Kasumi-1 (cell line): ENCODE measurements around the gene MPPE1.
"Not testable (repeated sequence)": the region's sequence is repeated elsewhere in the genome, so short reads cannot be mapped to it uniquely, and the experiment has no call there.

Experiments
- DNase-seq, 2 experiments: peaks; one replicate each; lab custom pipeline; 2025; lab: John Stamatoyannopoulos, UW

Gene MPPE1, protein sequence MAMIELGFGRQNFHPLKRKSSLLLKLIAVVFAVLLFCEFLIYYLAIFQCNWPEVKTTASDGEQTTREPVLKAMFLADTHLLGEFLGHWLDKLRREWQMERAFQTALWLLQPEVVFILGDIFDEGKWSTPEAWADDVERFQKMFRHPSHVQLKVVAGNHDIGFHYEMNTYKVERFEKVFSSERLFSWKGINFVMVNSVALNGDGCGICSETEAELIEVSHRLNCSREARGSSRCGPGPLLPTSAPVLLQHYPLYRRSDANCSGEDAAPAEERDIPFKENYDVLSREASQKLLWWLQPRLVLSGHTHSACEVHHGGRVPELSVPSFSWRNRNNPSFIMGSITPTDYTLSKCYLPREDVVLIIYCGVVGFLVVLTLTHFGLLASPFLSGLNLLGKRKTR

DNA sequence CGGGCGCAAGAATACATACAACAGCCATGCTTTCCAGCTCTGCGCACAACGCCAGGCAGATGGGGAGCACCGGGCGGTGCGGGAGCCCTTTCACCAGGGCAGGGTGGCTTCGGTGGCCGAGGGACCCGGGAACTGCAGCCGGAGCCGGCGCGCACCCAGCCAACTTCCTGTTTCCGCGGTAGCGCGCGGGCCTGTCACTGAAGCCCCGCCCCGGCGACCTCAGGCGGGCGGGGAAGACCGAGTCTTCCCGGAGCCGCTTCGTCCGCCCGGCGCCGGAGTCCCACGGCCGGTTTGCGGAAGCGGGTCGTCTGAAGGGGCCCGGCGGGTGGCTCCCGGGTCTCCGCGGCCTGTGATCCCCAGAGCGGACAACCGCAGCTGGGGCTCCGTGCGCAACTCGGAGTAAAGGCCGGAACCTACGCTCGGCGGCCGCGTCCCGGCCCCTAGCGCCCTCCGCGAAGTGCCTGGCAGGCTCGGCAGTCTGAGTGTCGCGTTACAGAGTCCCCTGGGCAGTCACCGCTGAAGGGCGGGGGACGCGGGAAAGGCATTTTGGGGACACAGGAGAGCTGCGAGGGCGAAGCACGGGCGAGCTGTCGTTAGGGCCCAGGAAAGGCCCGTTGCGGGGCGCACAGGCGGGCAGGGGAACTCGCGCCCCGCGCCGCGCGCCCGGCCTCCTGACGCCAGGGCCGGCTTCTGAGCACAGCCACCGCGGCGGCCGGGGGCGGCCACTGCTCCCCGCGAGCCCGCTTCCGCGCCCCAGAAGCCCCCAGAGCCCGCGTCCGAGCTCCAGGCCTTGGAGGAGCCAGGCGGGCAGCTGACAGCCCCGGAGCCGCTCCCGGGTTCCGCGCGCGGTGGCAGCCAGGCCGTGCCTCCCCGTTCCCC lies at the start of gene MPPE1:
Gene MPPE1 (minus strand): TSS at position 136 of the 879 bp plus-strand sequence. CDS start 11,053 bp downstream, outside the sequence.
- DNase-seq, result peak; percentile 87 to 89

DNA sequence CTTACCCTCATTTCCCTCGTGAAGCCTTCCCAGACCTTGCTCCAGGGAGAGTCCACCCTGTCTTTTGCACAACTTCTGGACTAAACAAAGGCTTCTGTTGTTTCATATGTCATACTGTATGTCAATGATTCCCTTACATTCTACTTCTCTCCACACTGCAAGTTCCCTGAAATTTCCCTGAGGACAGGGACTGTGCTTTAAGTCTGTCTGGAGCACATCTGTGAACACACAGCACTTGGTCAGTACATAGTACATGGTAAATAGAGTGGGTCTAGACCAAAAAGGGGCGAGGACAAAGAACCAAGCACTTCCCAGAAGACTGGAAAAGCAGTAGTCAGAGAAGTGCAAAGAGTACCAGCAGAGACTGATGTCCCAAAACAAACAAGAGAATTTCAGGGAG lies 49.5 kb upstream of the MPPE1 start:
- DNase-seq, result no peak

DNA sequence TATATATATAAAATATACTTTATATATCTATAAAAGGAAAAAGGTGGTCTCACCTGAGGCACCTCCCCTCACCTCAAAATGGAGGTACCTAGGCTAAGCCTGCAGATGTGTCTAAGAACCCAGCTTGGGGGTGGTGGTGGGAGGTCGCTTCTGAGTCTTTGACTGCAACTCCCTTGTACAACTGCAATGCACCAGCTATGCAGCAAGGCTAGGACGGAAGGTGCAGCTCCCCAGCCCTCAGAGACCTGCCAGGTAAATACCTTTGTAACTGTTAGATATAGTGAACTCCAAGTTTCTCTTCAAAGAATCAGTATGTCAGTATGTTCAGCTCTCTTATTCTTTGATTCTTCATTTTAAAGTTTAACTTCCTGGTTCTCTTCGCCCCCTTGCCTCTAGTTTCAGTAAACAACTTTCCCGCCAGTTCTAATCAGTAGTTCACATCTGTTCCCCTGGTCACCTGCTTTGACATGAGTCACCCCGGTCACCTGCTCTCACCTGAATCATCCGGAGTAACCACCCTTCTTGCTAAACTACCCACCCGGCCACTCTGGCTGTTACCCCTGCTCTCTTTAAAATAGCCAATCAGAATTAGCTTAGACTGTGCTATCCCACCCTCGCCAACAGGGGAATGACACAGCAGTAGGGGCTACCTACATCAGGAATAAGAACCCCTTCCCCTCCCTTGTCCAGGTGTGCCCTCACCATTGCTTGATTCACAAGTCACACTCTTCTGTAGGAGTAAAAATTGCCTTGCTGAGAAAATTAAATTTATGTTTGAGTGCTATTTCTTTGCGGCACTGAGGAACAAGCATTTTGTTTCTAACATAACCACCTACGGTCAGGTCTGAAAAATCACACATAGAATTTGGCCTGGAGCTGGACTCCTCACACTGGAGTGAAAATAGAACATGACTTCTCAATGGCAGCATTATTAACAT lies 48.5 kb upstream of the MPPE1 start:
- DNase-seq, result no peak

DNA sequence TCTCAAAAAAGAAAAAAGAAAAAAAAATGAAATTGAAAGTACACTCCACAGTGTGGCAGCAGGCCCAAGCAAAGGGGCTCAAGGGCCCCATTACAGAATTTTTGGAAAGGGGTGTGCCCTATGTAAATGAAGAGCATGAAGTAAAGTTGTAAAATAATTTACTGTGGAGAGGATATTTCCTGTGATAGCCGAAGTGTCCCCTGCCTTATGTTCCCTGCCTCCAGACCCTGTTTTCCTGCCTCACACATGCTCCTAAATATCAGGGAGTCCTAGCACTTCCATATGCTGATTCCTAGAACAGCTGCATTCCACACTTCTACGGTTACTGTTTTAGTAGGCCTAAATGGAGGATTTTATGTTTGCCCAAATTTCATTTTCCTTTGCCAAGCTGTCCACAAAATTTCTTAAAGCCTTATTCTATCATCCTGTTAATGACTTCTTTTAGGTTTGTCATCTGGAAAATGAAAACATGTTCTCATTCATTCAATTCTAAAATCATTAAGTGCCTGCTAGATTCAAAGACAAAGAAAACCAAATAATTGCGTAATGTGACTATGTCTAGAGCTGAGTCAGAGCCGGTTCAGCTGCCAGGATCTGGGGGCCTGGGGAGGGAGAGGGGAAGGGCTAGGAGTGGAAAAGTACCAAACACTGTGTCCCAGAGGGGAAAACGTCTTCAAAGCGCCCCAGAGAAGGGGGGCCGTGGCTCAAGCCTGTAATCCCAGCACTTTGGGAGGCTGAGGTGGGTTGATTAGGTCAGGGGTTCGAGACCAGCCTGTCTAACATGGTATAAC lies 47.3 kb upstream of the MPPE1 start:
- DNase-seq, result peak; percentile 93 to 94

DNA sequence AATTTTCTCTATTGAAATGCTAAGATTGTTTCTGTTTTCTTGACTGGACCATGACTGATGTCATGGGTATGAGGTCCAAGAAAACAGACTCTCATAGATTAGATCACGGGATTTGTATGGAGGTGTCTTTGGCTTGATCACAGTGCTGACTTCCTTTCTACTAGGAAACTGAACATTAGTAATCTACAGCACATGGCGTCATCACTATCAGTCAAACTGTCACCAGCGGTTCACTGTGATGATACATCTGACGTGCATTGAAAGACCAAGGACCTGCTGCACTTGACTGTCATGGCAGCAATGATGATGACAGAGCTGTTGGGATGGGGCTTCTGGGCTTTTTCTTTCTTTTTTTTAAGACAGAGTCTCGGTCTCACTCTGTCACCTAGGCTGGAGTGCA lies 45.0 kb upstream of the MPPE1 start:
- no peak for DNase-seq

DNA sequence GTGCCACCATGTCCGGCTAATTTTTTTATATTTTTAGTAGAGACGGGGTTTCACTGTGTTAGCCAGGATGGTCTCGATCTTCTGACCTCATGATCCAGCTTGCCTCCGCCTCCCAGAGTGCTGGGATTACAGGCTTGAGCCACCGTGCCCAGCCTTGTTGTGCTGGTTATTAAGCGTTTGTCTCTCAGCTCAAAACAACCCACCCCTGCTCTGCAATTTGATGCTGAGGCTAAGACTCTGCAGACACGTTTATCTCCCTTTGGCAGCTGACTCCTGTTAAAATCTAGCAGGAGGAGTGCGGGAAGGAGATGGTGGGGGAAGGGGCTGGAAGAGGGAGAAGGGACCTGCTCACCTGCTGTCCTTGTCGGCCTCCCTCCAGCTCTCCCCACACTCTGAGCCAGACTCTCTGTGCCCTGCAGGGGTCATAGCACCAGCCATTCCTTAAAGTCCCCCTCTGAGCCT lies 43.3 kb upstream of the MPPE1 start:
- no peak for DNase-seq

DNA sequence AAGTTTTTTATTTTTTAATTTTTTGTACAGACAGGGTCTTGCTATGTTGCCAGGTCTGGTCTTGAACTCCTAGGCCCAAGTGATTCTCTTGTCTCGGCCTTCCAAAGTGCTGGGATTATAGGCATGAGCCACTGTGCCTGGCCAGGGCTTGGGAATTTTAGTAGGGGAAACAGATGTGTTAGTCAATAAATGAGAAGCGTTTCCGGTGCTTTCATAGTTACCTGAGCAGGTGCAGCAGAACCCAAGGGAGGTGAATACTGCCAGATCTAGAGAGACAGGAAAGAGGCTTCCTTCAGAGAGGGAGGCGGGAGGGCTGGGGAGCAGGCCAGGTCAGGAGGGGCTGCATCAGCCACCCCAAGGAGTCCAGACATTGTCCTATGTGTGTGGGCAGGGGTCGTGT lies 42.7 kb upstream of the MPPE1 start:
- DNase-seq, result no peak

DNA sequence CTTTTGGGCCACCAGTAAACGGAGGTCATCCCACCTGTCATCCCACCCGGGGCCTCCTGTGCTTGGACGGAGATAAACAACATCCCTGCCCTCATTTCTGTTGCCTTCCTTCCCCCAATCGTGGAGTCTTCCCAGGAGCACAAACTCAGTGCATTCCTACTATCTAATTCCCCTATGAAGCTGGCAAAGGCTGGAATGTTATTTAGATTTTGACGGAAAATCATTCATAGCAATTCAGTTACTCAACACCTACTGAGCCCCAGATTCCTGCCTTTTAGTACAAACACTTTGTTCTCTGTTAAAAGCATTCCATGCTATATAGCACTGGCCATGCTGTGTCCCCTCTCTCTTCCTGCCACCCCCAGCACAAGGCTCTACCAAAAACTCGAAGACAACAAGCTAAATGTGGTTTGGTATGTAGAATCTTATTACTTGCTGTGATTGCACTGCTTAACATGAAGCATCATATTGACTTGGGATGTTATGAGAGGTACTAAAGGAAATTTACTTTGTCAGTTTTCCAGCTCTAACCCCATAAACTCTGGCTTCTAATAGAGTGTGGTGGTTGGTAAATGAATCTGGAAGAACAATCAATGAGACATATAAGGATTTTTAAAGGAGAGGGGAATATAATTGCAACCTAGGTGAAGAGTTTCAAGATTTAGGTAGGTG lies 40.9 kb upstream of the MPPE1 start:
- DNase-seq, result no peak

DNA sequence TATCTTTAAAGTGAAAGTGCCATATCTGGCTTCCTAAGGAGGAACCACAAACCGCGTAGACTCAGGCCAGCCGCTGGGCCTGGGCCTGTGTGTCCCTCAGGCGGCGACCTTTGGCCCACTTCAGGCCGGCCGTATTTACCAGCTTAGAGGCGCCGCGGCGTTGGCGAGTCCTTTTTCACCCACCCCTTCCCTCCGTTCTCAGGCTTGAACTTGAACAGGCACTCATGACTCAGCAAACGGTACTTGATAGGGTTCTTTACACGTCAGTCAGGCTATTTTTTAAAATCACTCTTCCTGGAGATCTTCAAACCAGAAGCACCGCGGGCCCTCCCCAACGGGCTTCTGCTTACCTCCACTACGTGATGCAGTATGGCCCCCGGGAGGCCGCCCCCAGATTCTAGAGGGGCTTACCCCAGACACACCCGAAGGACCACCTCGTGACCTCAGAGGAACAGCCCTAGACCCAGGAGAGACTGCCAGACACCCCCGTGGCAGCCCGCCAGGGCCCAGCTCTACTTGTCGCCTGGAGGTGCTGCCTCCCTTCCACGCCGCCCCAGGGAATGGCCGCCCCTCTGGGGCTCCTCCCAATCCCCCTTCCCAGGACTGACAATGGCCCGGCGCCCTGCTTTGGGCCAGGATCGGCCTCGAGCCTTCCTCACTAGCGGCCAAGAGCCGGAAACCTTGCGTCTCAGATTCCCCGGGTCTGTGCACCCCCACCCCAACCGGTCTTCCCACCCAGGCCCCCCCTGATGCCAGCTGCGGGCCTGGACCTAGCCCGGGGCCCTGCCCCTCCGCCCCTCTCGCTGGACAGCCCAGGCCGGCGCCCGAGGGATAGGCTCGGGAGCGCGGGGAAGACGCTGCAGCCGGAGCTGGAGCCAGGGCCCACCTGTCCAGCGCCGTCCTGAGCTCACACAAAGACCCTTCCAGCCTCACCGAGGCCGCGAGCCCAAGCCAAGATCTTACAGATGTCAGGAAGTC lies 39.4 kb upstream of the MPPE1 start:
- DNase-seq, result peak; percentile 97 to 98

DNA sequence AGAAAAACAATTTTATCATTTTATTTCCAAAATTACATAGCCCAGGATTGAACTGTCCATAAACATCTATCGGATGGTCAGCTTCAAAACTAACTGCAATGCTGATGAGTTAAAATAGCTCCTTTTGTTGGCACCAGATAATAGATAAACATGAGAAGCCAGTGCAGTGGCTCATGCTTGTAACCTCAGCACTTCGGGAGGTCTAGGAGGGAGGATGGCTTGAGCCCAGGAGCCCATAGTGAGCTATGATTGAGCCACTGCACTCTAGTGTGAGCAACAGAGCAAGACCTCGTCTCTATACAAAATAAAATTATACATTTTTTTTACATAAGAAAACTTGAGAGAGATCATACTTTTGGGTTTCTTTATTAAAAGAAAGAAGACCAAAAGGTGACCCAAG lies 38.6 kb upstream of the MPPE1 start:
- DNase-seq, result peak in 1 of 2 experiments; percentile 35

DNA sequence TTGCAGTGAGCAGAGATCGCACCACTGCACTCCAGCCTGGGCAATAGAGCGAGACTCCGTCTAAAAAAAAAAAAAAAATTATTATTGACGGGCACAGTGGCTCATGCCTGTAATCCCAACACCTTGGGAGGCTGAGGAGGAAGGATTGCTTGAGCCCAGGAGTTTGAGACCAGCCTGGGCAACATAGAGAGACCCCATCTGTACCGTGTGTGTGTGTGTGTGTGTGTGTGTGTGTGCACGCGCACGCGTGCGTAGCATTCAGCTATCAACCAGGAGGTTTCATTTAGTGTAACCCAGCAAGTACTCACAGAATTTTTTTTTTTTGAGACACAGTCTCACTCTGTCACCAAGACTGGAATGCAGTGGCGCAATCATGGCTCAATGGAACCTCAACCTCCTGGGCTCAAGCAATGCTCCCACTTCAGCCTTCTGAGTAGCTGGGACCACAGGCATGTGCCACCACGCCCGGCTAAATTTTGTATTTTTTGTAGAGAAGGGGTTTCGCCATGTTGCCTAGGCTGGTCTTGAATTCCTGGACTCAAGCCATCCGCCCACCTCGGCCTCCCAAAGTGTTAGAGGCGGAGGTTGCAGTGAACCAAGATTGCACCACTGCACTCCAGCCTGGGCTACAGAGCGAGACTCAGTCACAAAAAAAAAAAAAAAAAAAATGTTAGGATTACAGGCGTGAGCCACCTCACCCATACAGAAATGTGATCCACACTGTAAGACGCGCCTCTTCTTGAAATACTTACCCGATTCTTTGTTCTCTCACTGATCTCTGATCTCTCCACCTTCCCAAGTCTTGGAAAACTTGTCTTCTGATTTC lies 37.9 kb upstream of the MPPE1 start:
- DNase-seq, result not testable (repeated sequence)

DNA sequence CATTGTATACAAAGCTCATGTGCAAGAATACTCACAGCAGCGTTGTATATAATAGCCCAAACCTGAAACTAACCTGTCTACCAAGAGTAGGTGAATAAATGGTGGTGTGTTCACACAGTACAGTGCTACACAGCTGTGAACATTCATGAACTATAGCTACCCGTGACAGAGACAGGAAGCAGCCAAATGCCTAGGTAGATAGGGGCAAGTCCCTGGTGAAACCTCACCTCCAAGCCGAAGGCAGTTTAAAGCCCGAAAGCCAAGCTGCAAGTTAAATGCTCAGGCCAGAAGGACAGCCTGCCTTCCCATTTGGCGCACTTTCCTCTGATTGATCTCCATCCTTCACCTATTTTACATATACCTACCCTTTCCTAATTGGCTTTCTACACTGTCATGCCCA lies 36.7 kb upstream of the MPPE1 start:
- DNase-seq, result no peak

DNA sequence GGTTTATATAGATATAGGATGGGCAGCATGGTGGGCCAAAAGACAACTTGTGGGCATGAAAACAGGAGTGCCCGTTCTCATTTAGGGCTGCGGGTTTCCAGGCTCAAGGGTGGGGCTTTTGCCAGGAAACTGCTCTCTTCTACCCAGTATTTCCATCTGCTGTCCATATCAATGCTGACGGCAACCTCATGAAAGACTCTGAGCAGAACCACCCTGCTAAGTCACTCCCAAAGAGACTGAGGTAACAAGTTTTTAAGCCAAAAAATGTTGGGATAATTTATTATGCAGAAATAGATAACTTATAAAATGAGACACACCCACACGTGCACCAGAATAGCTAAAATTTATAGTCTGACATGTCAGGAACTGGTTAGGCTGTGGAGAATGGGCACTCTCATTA lies 36.1 kb upstream of the MPPE1 start:
- DNase-seq, result no peak

DNA sequence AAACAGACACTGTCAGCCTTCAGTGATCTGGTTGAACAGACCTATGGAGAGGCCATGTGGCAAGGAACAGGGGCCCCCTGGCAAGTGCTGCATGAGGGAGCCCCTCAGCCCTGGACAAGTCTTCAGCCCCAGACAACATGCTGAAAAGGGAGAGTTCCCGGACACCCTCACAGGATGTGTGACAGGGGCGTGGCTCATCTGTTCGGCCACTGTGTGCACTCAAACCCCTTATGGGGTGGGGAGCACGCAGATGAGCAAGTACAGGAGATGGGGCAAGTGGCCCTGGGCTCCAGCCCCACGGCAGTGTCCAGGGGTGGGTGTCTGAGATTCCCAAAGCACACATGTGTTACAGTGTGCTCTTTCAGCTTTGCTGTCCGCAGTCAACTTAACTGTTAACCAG lies 35.4 kb upstream of the MPPE1 start:
- DNase-seq, result no peak

DNA sequence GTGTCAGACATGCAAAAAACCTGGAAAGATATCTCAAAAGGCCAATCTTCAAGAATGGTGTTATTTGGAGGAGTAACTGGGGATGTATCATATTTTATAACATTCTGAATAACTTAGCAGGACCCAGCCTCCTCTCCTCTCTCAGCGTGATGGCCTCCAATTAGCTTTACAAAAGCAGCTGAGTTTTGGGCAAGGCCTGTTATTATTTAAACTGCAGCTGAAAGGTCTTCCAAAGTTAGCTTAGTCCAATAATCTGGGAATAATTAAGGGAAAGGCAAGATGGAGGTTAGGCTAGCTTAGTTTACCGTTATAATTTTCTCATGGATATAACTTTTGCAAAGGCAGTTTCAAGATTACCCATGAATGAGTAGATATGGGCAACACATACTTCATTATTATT lies 32.8 kb upstream of the MPPE1 start:
- no peak for DNase-seq

DNA sequence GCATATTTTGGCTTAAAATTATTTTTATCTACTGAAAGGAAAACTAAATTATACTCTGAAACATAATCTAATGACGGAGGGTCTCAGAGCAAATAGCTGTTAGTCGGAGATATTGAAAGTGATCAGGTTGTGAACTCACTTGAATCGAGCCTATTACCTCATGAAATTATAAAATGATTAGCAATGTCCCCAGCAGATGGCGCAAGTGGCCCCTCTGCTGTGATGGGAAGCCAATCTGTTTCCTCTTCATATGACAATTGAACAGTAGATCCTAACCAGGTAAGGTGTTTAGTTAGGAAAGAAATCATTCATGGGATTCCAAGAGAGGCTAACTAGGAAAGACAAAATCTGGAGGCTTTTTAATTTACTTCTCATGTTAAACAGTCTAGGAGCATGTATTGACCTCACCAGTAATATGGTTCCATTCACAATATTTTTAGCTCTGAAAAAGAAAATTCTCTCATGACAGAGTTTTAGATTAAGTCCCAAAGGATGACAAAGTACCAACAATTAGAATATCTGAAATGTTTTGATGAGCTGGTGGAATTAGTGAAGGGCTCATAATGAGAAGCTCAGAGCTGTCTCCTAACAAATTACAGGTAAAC lies 29.9 kb upstream of the MPPE1 start:
- DNase-seq, result peak; percentile 60 to 83

DNA sequence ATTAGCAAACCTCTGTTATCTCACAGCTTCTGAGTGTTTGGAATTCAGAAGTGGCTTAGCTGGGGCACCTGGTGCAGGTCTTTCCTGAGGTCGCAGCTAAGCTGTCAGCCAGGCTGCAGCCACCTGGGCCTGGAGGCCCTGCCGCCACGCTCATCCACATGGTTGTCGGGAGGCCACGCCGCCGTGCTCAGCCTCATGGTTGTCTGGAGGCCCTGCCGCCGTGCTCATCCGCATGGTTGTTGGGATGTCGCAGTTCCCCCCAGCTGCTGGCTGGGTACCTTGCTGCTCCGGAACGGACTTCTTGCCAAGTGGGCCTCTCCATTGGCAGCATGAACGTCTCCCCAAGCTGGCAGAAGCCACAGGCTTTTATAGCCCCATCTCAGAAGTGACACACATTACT lies 24.3 kb upstream of the MPPE1 start:
- DNase-seq, result no peak

DNA sequence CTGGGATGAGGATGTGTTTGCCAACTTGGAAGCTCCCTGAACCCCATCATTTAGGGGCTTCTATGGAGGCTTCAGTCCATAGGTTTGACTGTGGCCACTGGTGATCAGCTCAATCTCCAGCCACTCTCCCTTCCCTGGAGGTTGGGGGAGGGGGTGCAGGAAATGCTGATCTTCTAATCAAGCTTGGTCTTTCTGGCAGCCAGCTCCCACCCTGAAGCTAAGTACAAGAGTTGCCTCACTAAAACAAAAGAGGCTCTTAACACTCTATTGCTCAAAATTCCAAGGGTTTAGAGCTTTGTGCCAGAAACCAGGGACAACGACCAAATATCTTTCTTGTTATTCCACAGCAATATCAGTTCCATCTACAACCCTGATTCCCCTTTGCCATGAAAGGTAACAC lies 19.4 kb upstream of the MPPE1 start:
- DNase-seq, result no peak
